Ovary (tissue), 9 donors: Measurements from ENCODE around the gene MGA. TPM values are rescaled to one million over a fixed set of nuclear protein-coding genes. Genes with fewer than 3 reads are reported as not detected.

Experiments
- DNase-seq, 5 donors: peaks; one replicate each; pipeline ENCODE4 v3.0.0-alpha.2; 2019 to 2020
- H3K27ac ChIP-seq, 2 donors: fragments of 200-600 bp; one replicate each; pipeline versions ENCODE4 v1.5.1 to v1.8.0; 2019 to 2022
- H3K27me3 ChIP-seq: fragments of 200-600 bp; one replicate; pipeline ENCODE4 v1.8.0; 2022
- H3K36me3 ChIP-seq: fragments of 200-600 bp; sonication (generic); one replicate; pipeline ENCODE4 v1.5.1; 2019
- H3K4me1 ChIP-seq: one replicate; pipeline ENCODE4 v1.8.1; 2013; ENCODE audit warnings: mild to moderate bottlenecking, moderate library complexity; ENCODE audit not compliant: insufficient read depth
- H3K4me3 ChIP-seq: fragments of 200-600 bp; sonication (generic); one replicate; pipeline ENCODE4 v1.5.1; 2017
- H3K9me3 ChIP-seq, 2 donors: fragments of 200-600 bp in 1 of 2; sonication (generic) in 1 of 2; one replicate each; pipeline versions ENCODE4 v1.5.1 to v1.8.1; 2013 to 2019; ENCODE audit warnings: mild to moderate bottlenecking in 1 of 2, moderate library complexity in 1 of 2
- EP300 ChIP-seq: sonication (generic); formaldehyde crosslinking; IDR thresholded peaks from one replicate; pipeline ENCODE4 v1.6.1; 2017; ENCODE audit warnings: antibody characterized with exemption
- POLR2A ChIP-seq: fragments of 450-650 bp; IDR thresholded peaks from one replicate; pipeline ENCODE4 v1.6.1; 2017; ENCODE audit warnings: antibody characterized with exemption, mild to moderate bottlenecking, moderate library complexity
- WGBS, 3 donors: extraction: QIAGEN DNeasy Blood & Tissue Kit in 1 of 3; methylation state at CpG; one replicate each; pipeline versions ENCODE4 v1.1.5 to v1.1.7; 2013 to 2017; 5-methylcytosine and 5-hydroxymethylcytosine counted together
- intact Hi-C, 4 donors: fragments of 100-400 bp; cut with DNase I; formaldehyde crosslinking; loops; one replicate each; pipeline versions ENCODE4 v1.11.0 to v1.15.1; 2022 to 2023
- polyA plus RNA-seq, 2 donors: library from polyadenylated mRNA; stranded (reverse); fragments of 200-250 nt in 1 of 2; fragments of 350-450 nt in 1 of 2; fragmentation: Illumina TruSeq in 1 of 2; extraction: RNeasy Lipid Tissue Mini Kit (QIAGEN cat#74804) in 1 of 2; gene quantifications; one replicate each; pipeline ENCODE4 v1.2.3, GENCODE V29; 2013 to 2014
- total RNA-seq, 7 donors: library from RNA; depleted of rRNA in 2 of 7; stranded (reverse); fragments of >200 nt in 2 of 7; fragmentation: NEBNext Ultra II Directional in 3 of 7; extraction: Animal tissue kit (Norgen Biotek cat#: 25700) in 3 of 7; gene quantifications; one replicate each; pipeline versions ENCODE4 v1.1.0 to v1.2.4, GENCODE V29; 2016 to 2023
- TF ChIP-seq, protein P1 (sequence below), 3 donors: fragments of 450-650 bp in 2 of 3; fragments of 200-600 bp in 1 of 3; IDR thresholded peaks; one replicate each; pipeline versions ENCODE4 v1.5.1 to v1.8.0; 2016 to 2022; ENCODE audit warnings: antibody characterized with exemption in 3 of 3, mild to moderate bottlenecking in 1 of 3
- donor health status: DM: no; HTN: no; CAD: no; lungs with moderate emphysema.
- donor health status: DM: no; HTN: no; CAD: no.
- donor health status: Bipolar disorder and iron deficiency.
- donor health status: DM: yes; HTN: yes; CAD: no.
- donor health status: DM: no; HTN: no; CAD: no.
- donor health status: DM: yes; HTN: yes; CAD: no.

Gene MGA
- total and polyA plus RNA-seq, 9 donors: 7.1 to 90.2 (median 60.9) TPM

DNA sequence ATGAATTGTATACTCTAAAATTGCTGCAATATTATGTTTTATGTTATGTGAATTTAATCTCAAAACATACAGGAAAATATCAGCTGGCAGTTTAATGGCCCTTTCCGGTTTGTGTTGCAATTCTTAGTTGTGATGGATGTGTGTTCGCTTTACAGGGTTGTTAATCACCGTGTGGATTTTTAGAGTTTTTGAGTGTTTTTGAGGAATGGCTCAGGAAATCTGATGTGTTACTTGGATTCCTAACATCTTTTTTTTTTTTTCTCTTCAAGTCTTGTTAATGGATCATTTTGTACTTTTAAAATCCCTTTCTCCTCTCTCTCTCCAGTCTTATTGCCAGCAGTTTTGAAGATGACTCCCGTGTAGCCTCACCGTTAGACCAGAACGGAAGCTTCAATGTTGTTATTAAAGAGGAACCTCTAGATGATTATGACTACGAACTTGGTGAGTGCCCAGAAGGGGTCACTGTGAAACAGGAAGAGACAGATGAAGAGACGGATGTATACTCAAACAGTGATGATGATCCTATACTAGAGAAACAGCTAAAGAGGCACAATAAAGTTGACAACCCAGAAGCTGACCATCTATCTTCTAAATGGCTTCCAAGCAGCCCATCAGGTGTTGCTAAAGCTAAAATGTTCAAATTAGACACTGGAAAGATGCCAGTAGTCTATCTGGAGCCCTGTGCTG, 35.7 kb downstream of the MGA start:
- H3K36me3 ChIP-seq: no peaks in the 10 kb centered on the region
- intact Hi-C loops: no loop called here
- WGBS, 3 donors: 58 to 62% (median 61%) methylated on average over 8 of the region's 8 CpGs

DNA sequence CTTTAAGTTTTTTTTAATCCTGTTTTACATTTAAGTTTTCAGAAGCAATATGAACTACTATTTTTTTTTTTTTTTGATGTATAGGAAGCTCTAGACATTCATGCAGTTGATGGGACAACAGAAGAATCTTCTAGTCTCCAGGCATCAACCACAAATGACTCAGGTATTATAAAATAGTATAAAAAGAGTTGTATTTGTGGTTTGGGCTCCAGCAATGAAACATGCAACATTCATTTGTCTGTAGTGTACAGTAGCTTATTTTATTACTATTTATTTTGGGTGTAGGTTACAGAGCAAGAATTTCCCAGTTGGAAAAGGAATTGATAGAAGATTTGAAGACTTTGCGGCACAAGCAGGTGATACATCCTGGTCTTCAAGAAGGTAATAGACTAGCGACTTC, 38.6 kb downstream of the MGA start:
- intact Hi-C loops: no loop called here
- Histone ChIP-seq H3K9me3 (no peaks in the 10 kb centered on the region), H3K36me3 (no peaks in the 10 kb centered on the region), H3K27ac (no peak overlapping the region), H3K27me3 (no peaks in the 10 kb centered on the region), H3K4me3 (no peak overlapping the region), H3K4me1 (no peaks in the 10 kb centered on the region)
- 94 to 100% (median 97%) methylated on average over 2 of the region's 2 CpGs for WGBS, 3 donors
- TF ChIP-seq, protein P1, sequence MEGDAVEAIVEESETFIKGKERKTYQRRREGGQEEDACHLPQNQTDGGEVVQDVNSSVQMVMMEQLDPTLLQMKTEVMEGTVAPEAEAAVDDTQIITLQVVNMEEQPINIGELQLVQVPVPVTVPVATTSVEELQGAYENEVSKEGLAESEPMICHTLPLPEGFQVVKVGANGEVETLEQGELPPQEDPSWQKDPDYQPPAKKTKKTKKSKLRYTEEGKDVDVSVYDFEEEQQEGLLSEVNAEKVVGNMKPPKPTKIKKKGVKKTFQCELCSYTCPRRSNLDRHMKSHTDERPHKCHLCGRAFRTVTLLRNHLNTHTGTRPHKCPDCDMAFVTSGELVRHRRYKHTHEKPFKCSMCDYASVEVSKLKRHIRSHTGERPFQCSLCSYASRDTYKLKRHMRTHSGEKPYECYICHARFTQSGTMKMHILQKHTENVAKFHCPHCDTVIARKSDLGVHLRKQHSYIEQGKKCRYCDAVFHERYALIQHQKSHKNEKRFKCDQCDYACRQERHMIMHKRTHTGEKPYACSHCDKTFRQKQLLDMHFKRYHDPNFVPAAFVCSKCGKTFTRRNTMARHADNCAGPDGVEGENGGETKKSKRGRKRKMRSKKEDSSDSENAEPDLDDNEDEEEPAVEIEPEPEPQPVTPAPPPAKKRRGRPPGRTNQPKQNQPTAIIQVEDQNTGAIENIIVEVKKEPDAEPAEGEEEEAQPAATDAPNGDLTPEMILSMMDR (IDR thresholded peaks at IDR 0.05): no peak
- TF ChIP-seq POLR2A: no peak
- DNase-seq: no peak

More for the DNA sequence above, 35.7 kb downstream of the MGA start:
- no peak overlapping the region for H3K27ac ChIP-seq
- DNase-seq: no peak
- H3K27me3 ChIP-seq: no peaks in the 10 kb centered on the region
- no peak for TF ChIP-seq EP300
- TF ChIP-seq POLR2A: no peak
- TF ChIP-seq, protein P1 (IDR thresholded peaks at IDR 0.05): no peak
- H3K4me3 ChIP-seq: no peak overlapping the region
- no peaks in the 10 kb centered on the region for H3K9me3 ChIP-seq
- peaks cover 2% of the 10 kb centered on the region for H3K4me1 ChIP-seq

DNA sequence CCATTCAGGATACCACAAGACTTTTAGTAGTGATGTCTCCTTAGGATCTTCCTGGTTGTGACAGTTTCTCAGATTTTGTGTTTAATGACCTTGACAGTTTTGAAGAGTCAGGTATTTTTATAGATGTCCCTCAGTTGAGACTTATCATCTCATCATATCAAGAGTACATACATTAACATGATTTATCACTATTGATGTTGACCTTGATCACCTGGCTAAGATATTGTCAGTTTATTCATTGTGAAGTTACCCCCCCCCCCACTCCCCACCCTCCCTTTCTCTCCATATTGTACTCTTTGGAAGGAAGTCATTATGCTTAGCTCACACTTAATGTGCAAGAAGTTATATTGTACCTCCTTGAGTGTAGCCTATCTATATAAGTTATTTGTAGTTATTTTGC, 42.9 kb downstream of the MGA start:
- no peak overlapping the region for H3K27ac ChIP-seq
- intact Hi-C loops: no loop called here
- H3K36me3 ChIP-seq: no peaks in the 10 kb centered on the region
- TF ChIP-seq, protein P1 (IDR thresholded peaks at IDR 0.05): no peak
- TF ChIP-seq POLR2A (no peak), EP300 (no peak)
- no peaks in the 10 kb centered on the region for H3K27me3 ChIP-seq
- DNase-seq: no peak
- H3K4me1 ChIP-seq: no peaks in the 10 kb centered on the region
- H3K4me3 ChIP-seq: no peak overlapping the region
- H3K9me3 ChIP-seq: no peaks in the 10 kb centered on the region

DNA sequence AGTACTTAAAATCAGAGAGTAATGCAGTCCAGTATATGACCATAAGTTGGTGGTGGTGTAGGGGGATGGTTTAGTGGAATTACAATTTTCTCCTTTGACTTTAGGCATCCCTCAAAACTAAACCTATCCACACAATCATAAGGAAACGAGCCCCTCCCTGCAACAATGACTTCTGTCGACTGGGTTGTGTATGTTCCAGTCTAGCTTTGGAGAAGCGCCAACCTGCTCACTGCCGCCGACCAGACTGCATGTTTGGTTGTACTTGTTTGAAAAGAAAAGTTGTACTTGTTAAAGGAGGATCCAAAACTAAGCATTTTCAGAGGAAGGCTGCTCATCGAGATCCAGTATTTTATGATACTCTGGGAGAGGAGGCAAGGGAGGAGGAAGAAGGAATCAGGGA, 52.8 kb downstream of the MGA start:
- intact Hi-C loops: no loop called here
- H3K27ac ChIP-seq: no peak overlapping the region
- H3K9me3 ChIP-seq: no peaks in the 10 kb centered on the region
- H3K4me3 ChIP-seq: no peak overlapping the region
- H3K27me3 ChIP-seq: no peaks in the 10 kb centered on the region
- DNase-seq: peak in 1 of 5 donors; percentile 49
- TF ChIP-seq EP300: no peak
- TF ChIP-seq, protein P1 (IDR thresholded peaks at IDR 0.05): no peak
- TF ChIP-seq POLR2A: no peak
- WGBS, 3 donors: 33 to 46% (median 33%) methylated on average over 6 of the region's 6 CpGs
- no peaks in the 10 kb centered on the region for H3K36me3 ChIP-seq
- no peaks in the 10 kb centered on the region for H3K4me1 ChIP-seq
